ENCODE results near the gene TPM3. TPM values are rescaled to one million over a fixed set of nuclear protein-coding genes. Genes with fewer than 3 reads are reported as not detected.

TPM3 gene
- total RNA-seq, 1 donor from 2014 or later: 466 TPM

GRCh38 chr1:154183046-154183915 lies 8.6 kb downstream of the TPM3 start:
- POLR2A ChIA-PET: interaction anchor here (0.6 to 2.1 kb wide), 7 partner anchors 9 to 618 kb away, joined by 3 to 17 read pairs (median 5); partner anchors contain the start of genes RPS27, S100A2, TPM3 and UBAP2L
- Mint-ChIP-seq H3K36me3 (ENCODE audit: low read depth) (peaks cover 27% of the 10 kb centered on the region), H3K9me3 (no peaks in the 10 kb centered on the region), H3K27me3 (peaks cover 2% of the 10 kb centered on the region), H3K27ac (peak overlapping the region; percentile 100), H3K4me1 (peaks cover 48% of the 10 kb centered on the region), H3K4me3 (peak overlapping the region; percentile 100)
- no peak for TF ChIP-seq CTCF (IDR thresholded peaks at IDR 0.05)
- CTCF ChIA-PET: interaction anchor here (0.6 kb wide), 1 partner anchor 10 kb away, joined by 3 read pairs; no protein-coding TSS in a partner anchor
- intact Hi-C loops (cut with micrococcal nuclease): loop anchor here (1.0 to 10.0 kb wide), 6 partner anchors 37 to 512 kb away; partner anchors contain the start of genes ATP8B2, INTS3, RPS27 and UBAP2L
- peak; percentile 93 for DNase-seq
- peak; percentile 76 for ATAC-seq (ENCODE audit: low read depth)

GRCh38 chr1:154182344-154183045 lies 9.4 kb downstream of the TPM3 start:
- DNase-seq: peak; percentile 38
- POLR2A ChIA-PET: interaction anchor here (0.6 to 2.6 kb wide), 13 partner anchors 8 to 549 kb away, joined by 3 to 17 read pairs (median 4); partner anchors contain the start of genes CHTOP, RPS27, SLC39A1 and TPM3
- Mint-ChIP-seq H3K27ac (peak overlapping the region; percentile 100), H3K9me3 (no peaks in the 10 kb centered on the region), H3K4me1 (peaks cover 56% of the 10 kb centered on the region), H3K36me3 (ENCODE audit: low read depth) (peaks cover 31% of the 10 kb centered on the region), H3K27me3 (peaks cover 2% of the 10 kb centered on the region), H3K4me3 (peak overlapping the region; percentile 100)
- intact Hi-C loops (cut with micrococcal nuclease): loop anchor here (1.0 to 10.0 kb wide), 6 partner anchors 38 to 511 kb away; partner anchors contain the start of genes ATP8B2, INTS3, RPS27 and UBAP2L
- CTCF ChIA-PET: interaction anchor here (0.6 kb wide), 1 partner anchor 9 kb away, joined by 3 read pairs; no protein-coding TSS in a partner anchor
- no peak for TF ChIP-seq CTCF (IDR thresholded peaks at IDR 0.05)
- ATAC-seq (ENCODE audit: low read depth): peak; percentile 37

GRCh38 chr1:154181944-154182343 lies 10.0 kb downstream of the TPM3 start:
- ATAC-seq (ENCODE audit: low read depth): no peak
- H3K4me3 Mint-ChIP-seq: peak overlapping the region; percentile 100
- no peaks in the 10 kb centered on the region for H3K9me3 Mint-ChIP-seq
- peaks cover 2% of the 10 kb centered on the region for H3K27me3 Mint-ChIP-seq
- H3K36me3 Mint-ChIP-seq (ENCODE audit: low read depth): peaks cover 36% of the 10 kb centered on the region
- CTCF ChIA-PET: no interaction called here
- POLR2A ChIA-PET: interaction anchor here (0.6 to 2.6 kb wide), 11 partner anchors 8 to 548 kb away, joined by 3 to 17 read pairs (median 4); partner anchors contain the start of genes CHTOP, RPS27, SLC39A1 and TPM3
- H3K4me1 Mint-ChIP-seq: peaks cover 62% of the 10 kb centered on the region
- intact Hi-C loops (cut with micrococcal nuclease): loop anchor here (2.0 to 10.0 kb wide), 5 partner anchors 145 to 455 kb away; partner anchors contain the start of genes ATP8B2, GATAD2B, INTS3 and RPS27
- DNase-seq: no peak
- H3K27ac Mint-ChIP-seq: peak overlapping the region; percentile 100
- TF ChIP-seq CTCF (IDR thresholded peaks at IDR 0.05): no peak

- H3K27ac Mint-ChIP-seq: peak overlapping the region; percentile 94
- intact Hi-C loops (cut with micrococcal nuclease): loop anchor here (1.0 to 10.0 kb wide), 5 partner anchors 92 to 453 kb away; partner anchors contain the start of genes ATP8B2, GATAD2B, HAX1 and INTS3
- TF ChIP-seq CTCF (IDR thresholded peaks at IDR 0.05): no peak
- ATAC-seq (ENCODE audit: low read depth) (peak; percentile 54), DNase-seq (peak; percentile 31)
- CTCF ChIA-PET: interaction anchor here (0.9 to 1.8 kb wide), 4 partner anchors 14 to 92 kb away, joined by 3 to 7 read pairs (median 4); partner anchors contain the start of gene HAX1
- H3K36me3 Mint-ChIP-seq (ENCODE audit: low read depth): peaks cover 50% of the 10 kb centered on the region
- H3K27me3 Mint-ChIP-seq: no peaks in the 10 kb centered on the region
- peaks cover 79% of the 10 kb centered on the region for H3K4me1 Mint-ChIP-seq
- POLR2A ChIA-PET: interaction anchor here (0.5 to 2.6 kb wide), 20 partner anchors 9 to 452 kb away, joined by 3 to 31 read pairs (median 4); partner anchors contain the start of genes INTS3, RPS27, SLC27A3 and SLC39A1
- peak overlapping the region; percentile 100 for H3K4me3 Mint-ChIP-seq
- no peaks in the 10 kb centered on the region for H3K9me3 Mint-ChIP-seq
Observed at GRCh38 chr1:154179946-154180687, 11.8 kb downstream of the TPM3 start.

Data from activated B cell treated with CpG ODN at 0.5 μM for 24 hours (primary cell).